K562 (cell line): ENCODE data around the gene SLC6A9. TPM values are rescaled to one million over a fixed set of nuclear protein-coding genes. Genes with fewer than 3 reads are reported as not detected.

Source experiments
- ATAC-seq: fragments of 200-7000 bp; cut with Tn5 transposase; 3 replicates; pipeline ENCODE4 v1.9.1; 2020; ENCODE audit warnings: moderate library complexity
- BruUV-seq: library from RNA; stranded (reverse); fragments of 400-500 nt; replicated peaks from 2 replicates; lab custom pipeline; 2021; lab: Mats Ljungman, UMichigan
- CTCF ChIA-PET: fragments of 300-600 bp; formaldehyde crosslinking; extraction: SDS; loops from one replicate; lab custom pipeline; 2021; ENCODE audit warnings: low intra/inter-chr PET ratio; lab: Yijun Ruan, JAX
- POLR2A ChIA-PET: fragments of 300-600, 350-650 bp; sonication (Branson Sonifier 250); formaldehyde crosslinking; extraction: SDS; loops from one replicate; lab custom pipeline; 2021; ENCODE audit warnings: antibody characterized with exemption, inconsistent platforms; lab: Yijun Ruan, JAX
- DNase-seq, 4 experiments: peaks; one replicate each; pipeline versions ENCODE4 v3.0.0 to v3.0.0-alpha.2; 2011 to 2018; ENCODE audit warnings: low spot score in 3 of 4, mixed read lengths in 3 of 4; ENCODE audit errors: extremely low read depth in 1 of 4
- FAIRE-seq: peaks from 2 replicates; lab custom pipeline; 2011; peaks lifted over from hg19 to GRCh38; lab: Jason Lieb, UNC
- H2AFZ ChIP-seq: 2 replicates; pipeline ENCODE4 v1.6.0; 2011; ENCODE audit warnings: low read depth, low read length, control low read depth, inconsistent platforms
- H3K27ac ChIP-seq: fragments of 200-600 bp; 3 replicates; pipeline ENCODE4 v1.8.0; 2011; ENCODE audit warnings: low read depth, mild to moderate bottlenecking, control low read depth, inconsistent platforms, low read length, moderate library complexity, mixed read lengths; ENCODE audit errors: extremely low read depth
- H3K27me3 ChIP-seq, 2 experiments: fragments of 300-600 bp in 1 of 2; 2 replicates in 1 of 2; 3 replicates in 1 of 2; pipeline versions ENCODE4 v1.6.0 to v1.8.0; 2011; ENCODE audit warnings: inconsistent platforms in 2 of 2, low read length in 2 of 2, mild to moderate bottlenecking in 1 of 2, mixed read lengths in 1 of 2, moderate library complexity in 1 of 2; ENCODE audit not compliant: control insufficient read depth in 2 of 2, insufficient read depth in 2 of 2
- H3K36me3 ChIP-seq: fragments of 300-600 bp; 3 replicates; pipeline ENCODE4 v1.8.0; 2011; ENCODE audit warnings: mild to moderate bottlenecking, low read length, inconsistent platforms; ENCODE audit not compliant: control insufficient read depth, insufficient read depth
- H3K4me1 ChIP-seq, 2 experiments: fragments of 200-600 bp in 1 of 2; replicated peaks in 1 of 2; 2 replicates in 1 of 2; 3 replicates in 1 of 2; pipeline versions ENCODE4 v1.5.1 to v1.8.0; 2011; ENCODE audit warnings: inconsistent platforms in 2 of 2, low read length in 2 of 2, mild to moderate bottlenecking in 1 of 2, mixed read lengths in 1 of 2, moderate library complexity in 1 of 2; ENCODE audit not compliant: control insufficient read depth in 2 of 2, insufficient read depth in 2 of 2
- H3K4me2 ChIP-seq: 2 replicates; pipeline ENCODE4 v1.6.1; 2011; ENCODE audit warnings: low read length, control low read depth, inconsistent platforms, mixed read lengths; ENCODE audit not compliant: insufficient read depth
- H3K4me3 ChIP-seq: fragments of 200-600 bp; sonication (generic), shearing (Covaris generic); 2 replicates; pipeline ENCODE4 v1.5.1; 2016; ENCODE audit warnings: control low read depth, inconsistent platforms
- H3K79me2 ChIP-seq: fragments of 200-600 bp; 3 replicates; pipeline ENCODE4 v1.8.0; 2011; ENCODE audit warnings: low read length, inconsistent platforms; ENCODE audit not compliant: control insufficient read depth, insufficient read depth
- H3K9ac ChIP-seq, 2 experiments: 2 replicates each; pipeline versions ENCODE4 v1.6.0 to v1.6.1; 2011; ENCODE audit warnings: low read depth in 2 of 2, low read length in 2 of 2, control low read depth in 1 of 2, inconsistent platforms in 1 of 2, mild to moderate bottlenecking in 1 of 2, mixed read lengths in 1 of 2; ENCODE audit not compliant: insufficient read depth in 1 of 2
- H3K9me1 ChIP-seq: one replicate; pipeline ENCODE4 v1.6.0; 2011; ENCODE audit warnings: inconsistent platforms, mild to moderate bottlenecking, low read length, moderate library complexity; ENCODE audit not compliant: control insufficient read depth, insufficient read depth
- H3K9me3 ChIP-seq: replicated peaks from 2 replicates; pipeline ENCODE4 v1.5.1; 2011; ENCODE audit warnings: low read depth, low read length, inconsistent platforms; ENCODE audit not compliant: control insufficient read depth, insufficient read depth
- H4K20me1 ChIP-seq: replicated peaks from 2 replicates; pipeline ENCODE4 v1.6.1; 2011; ENCODE audit warnings: low read length, inconsistent platforms, mixed read lengths; ENCODE audit not compliant: control insufficient read depth, insufficient read depth
- AFF4 ChIP-seq: sonication (generic); formaldehyde crosslinking; IDR thresholded peaks from 2 replicates; pipeline ENCODE4 v1.8.0; 2023; ENCODE audit warnings: mild to moderate bottlenecking, missing genetic modification reagents
- EP300 ChIP-seq: IDR thresholded peaks from 2 replicates; pipeline ENCODE4 v1.6.1; 2012; ENCODE audit warnings: low read length, improper control_type of control experiment
- NBN ChIP-seq: fragments of 450-650 bp; IDR thresholded peaks from 2 replicates; pipeline ENCODE4 v1.6.1; 2016; ENCODE audit warnings: low read depth, mild to moderate bottlenecking
- NR4A1 ChIP-seq, 2 experiments: fragments of 250-450 bp in 1 of 2; fragments of 450-650 bp in 1 of 2; sonication (Bioruptor Pico) in 1 of 2; IDR thresholded peaks; 2 replicates each; pipeline versions ENCODE4 v1.4.0 to v1.6.1; 2016 to 2020; ENCODE audit warnings: mild to moderate bottlenecking in 2 of 2, missing compliant biosample characterization in 1 of 2, missing genetic modification characterization in 1 of 2, moderate library complexity in 1 of 2
- PPARD ChIP-seq: fragments of 250-450 bp; sonication (Bioruptor Pico); IDR thresholded peaks from 2 replicates; pipeline ENCODE4 v1.8.0; 2022; ENCODE audit warnings: inconsistent platforms, mild to moderate bottlenecking, moderate library complexity
- TFAM ChIP-seq: fragments of 250-450 bp; sonication (Bioruptor Pico); conservative IDR thresholded peaks from 2 replicates; pipeline ENCODE4 v1.5.0; 2021; ENCODE audit warnings: mild to moderate bottlenecking, moderate library complexity
- TSHZ1 ChIP-seq: fragments of 250-450 bp; sonication (Bioruptor Pico); IDR thresholded peaks from 2 replicates; pipeline ENCODE4 v1.4.0; 2020; ENCODE audit warnings: mild to moderate bottlenecking, moderate library complexity
- WGBS: fragments of 100-300 bp; shearing (Covaris generic); methylation state at CpG from one replicate; pipeline ENCODE4 v1.1.6; 2016; ENCODE audit warnings: low coverage, mixed read lengths; ENCODE audit not compliant: insufficient coverage; ENCODE audit errors: missing lambda C conversion rate; 5-methylcytosine and 5-hydroxymethylcytosine counted together
- in situ Hi-C: fragments of 300-500 bp; cut with MboI; formaldehyde crosslinking; loops from 4 replicates; pipeline ENCODE4 v1.15.0; 2018; ENCODE audit warnings: inconsistent platforms, mixed read lengths
- intact Hi-C: fragments of 100-400 bp; cut with micrococcal nuclease; formaldehyde crosslinking; loops from 2 replicates; pipeline ENCODE4 v1.14.2; 2022
- polyA plus RNA-seq, 8 experiments: library from polyadenylated mRNA; depleted of rRNA in 4 of 8; stranded (reverse) in 5 of 8; unstranded in 3 of 8; fragments of >200 nt; fragmentation: Nextera tagmentation in 2 of 8; fragmentation: Illumina TruSeq in 1 of 8; extraction: Ambion mirVana in 2 of 8; extraction: Trizol in 1 of 8; gene quantifications; 2 replicates each; pipeline versions ENCODE4 v1.2.1 to v1.2.3, GENCODE V29; 2011 to 2014; ENCODE audit warnings: inconsistent platforms in 1 of 8, missing spikeins in 1 of 8
- total RNA-seq, 7 experiments: library from RNA; depleted of rRNA in 6 of 7; stranded (reverse); fragments of >200 nt in 6 of 7; fragmentation: Illumina TruSeq in 2 of 7; extraction: Trizol in 2 of 7; gene quantifications; 2 replicates each; pipeline versions ENCODE4 v1.2.1 to v1.2.3, GENCODE V29; 2011 to 2021; ENCODE audit warnings: low replicate concordance in 1 of 7
- TF ChIP-seq, protein P1 (sequence below): fragments of 250-450 bp; sonication (Bioruptor Pico); IDR thresholded peaks from 2 replicates; pipeline ENCODE4 v1.9.0; 2021; ENCODE audit warnings: mild to moderate bottlenecking
- TF ChIP-seq, protein P2 (sequence below): fragments of 250-450 bp; sonication (Bioruptor Pico); IDR thresholded peaks from 2 replicates; pipeline ENCODE4 v1.8.0; 2022; ENCODE audit warnings: moderate library complexity, mild to moderate bottlenecking, inconsistent platforms

Gene SLC6A9
- total and polyA plus RNA-seq, 9 of the 15 experiments (the other 6 are each of a cell fraction or from before 2014, with no cell fraction given) = 0.17 to 18.7 (median 2.9) TPM

DNA sequence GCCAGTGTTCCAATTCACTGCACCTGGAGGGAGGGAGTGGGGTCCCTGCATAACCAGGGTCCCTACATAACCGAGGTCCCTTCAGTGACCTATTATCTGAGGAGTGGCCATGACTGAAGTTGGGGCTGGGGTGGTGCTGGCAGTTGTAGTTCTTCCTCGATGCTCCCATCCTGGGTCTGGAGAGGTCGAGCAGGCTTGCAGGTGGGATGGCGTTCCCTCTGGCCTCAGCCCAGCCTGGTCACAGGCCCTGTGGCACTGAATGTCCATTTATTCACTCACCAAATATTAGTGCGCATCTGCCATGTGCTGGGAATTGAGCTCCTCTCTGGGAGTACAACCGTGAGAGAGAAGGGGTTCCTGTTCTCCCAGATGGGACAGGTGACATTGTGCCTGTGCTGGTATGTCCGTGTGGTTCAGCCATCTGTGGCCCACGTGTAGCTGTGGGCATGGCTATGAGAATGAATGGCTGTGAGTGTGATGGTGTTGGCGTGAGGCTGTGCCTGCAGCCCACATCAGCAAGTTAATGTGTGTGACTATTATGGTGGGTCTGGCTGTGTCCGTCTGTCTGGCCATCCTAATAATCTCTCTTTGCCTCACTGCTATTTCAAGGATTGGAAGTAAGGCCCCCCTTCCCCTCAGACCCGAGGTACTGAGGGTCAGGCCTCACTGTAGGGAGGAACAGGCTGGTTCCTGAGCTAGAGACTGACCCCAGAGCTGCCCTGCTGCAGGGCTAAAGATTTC is 3.9 kb upstream of the SLC6A9 start (continued):
- no peak for TF ChIP-seq TSHZ1 (CRISPR knock-in tag)
- 0 out of 2 replicates have a peak, but pooled peaks have one; percentile 38 for TF ChIP-seq NR4A1 (CRISPR knock-in tag; IDR thresholded peaks at IDR 0.05)
- TF ChIP-seq NR4A1 (tag; IDR thresholded peaks at IDR 0.05) = no peak
- TF ChIP-seq, protein P1, sequence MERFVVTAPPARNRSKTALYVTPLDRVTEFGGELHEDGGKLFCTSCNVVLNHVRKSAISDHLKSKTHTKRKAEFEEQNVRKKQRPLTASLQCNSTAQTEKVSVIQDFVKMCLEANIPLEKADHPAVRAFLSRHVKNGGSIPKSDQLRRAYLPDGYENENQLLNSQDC (CRISPR knock-in tag) = no peak
- TF ChIP-seq PPARD (CRISPR knock-in tag) = 0 out of 2 replicates have a peak, but pooled peaks have one; percentile 2

DNA sequence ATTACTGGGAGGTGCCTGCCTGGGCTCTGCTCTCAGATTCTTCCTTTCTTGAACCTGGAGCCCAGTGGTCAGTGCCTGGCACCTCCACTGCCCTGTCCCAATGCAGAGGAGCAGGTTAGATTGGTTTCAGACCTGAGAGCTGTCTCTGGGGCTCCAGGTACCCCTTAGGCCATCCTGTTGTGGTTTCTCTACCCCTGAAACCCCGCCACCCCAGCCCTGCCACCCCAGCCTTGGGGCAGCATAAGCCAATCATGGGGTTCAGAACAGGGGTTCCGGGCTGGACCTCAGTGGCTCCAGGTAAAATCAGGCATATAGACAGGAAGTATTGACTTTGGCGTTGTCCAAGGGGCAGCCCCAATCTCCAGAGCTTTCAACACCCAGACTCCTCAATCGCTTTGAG is 3.2 kb upstream of the SLC6A9 start:
- POLR2A ChIA-PET = interaction anchor here (0.6 to 3.2 kb wide), 7 partner anchors 14 to 859 kb away, joined by 3 to 17 read pairs (median 5); no protein-coding TSS in a partner anchor
- Histone ChIP-seq H3K36me3 (no peaks in the 10 kb centered on the region), H3K4me2 (no peak overlapping the region), H2AFZ (no peak overlapping the region), H3K27me3 (no peaks in the 10 kb centered on the region), H3K9me3 (no peaks in the 10 kb centered on the region), H3K9ac (peak overlapping the region in 1 of 2 experiments; percentile 64; a peak in 2 of 4 replicates), H3K4me3 (no peak overlapping the region), H3K27ac (no peak overlapping the region), H4K20me1 (no peaks in the 10 kb centered on the region), H3K79me2 (peaks cover 14% of the 10 kb centered on the region; the same call in 2 of the 3 replicates), H3K4me1 (peaks cover 61 to 79% of the 10 kb centered on the region in 2 experiments), H3K9me1 (no peaks in the 10 kb centered on the region)
- FAIRE-seq = no peak
- 98% methylated on average over 4 of the region's 4 CpGs for WGBS
- CTCF ChIA-PET = interaction anchor here (0.7 to 3.7 kb wide), 2 partner anchors 29 to 329 kb away, joined by 3 to 56 read pairs; no protein-coding TSS in a partner anchor
- no peak for TF ChIP-seq NR4A1 (CRISPR knock-in tag; IDR thresholded peaks at IDR 0.05)
- no peak for TF ChIP-seq NR4A1 (tag; IDR thresholded peaks at IDR 0.05)
- no peak for TF ChIP-seq TFAM (CRISPR knock-in tag)
- no peak for TF ChIP-seq AFF4 (CRISPR knock-in tag)
- TF ChIP-seq, protein P2, sequence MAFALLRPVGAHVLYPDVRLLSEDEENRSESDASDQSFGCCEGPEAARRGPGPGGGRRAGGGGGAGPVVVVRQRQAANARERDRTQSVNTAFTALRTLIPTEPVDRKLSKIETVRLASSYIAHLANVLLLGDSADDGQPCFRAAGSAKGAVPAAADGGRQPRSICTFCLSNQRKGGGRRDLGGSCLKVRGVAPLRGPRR (CRISPR knock-in tag) = no peak
- no peak for TF ChIP-seq EP300
- no peak for TF ChIP-seq NBN
- no peak for DNase-seq
- no TSS peak for BruUV-seq
- in situ Hi-C loops = no loop called here
- no peak for ATAC-seq
- intact Hi-C loops = no loop called here
